ENCODE data around the gene PYY. TPM values are rescaled to one million over a fixed set of nuclear protein-coding genes. Genes with fewer than 3 reads are reported as not detected.

The PYY gene
- polyA plus RNA-seq, 6 donors from 2014 or later = not detected

Other genes starting within 250 kb of the PYY start
- not detected for gene SOST, start 195.1 kb downstream of the PYY start, polyA plus RNA-seq (ENCODE audit: low read depth in 6 of 6)
- 10 to 100 TPM in 1 of 6 donors, 1 to 10 TPM in 5; 1.7 to 10.5 (median 6.6) TPM for gene DUSP3, start 175.0 kb downstream of the PYY start, polyA plus RNA-seq (ENCODE audit: low read depth in 6 of 6)
- gene CFAP97D1, start 173.5 kb downstream of the PYY start, polyA plus RNA-seq (ENCODE audit: low read depth in 6 of 6) = not detected
- gene MPP3, start 120.8 kb downstream of the PYY start, polyA plus RNA-seq (ENCODE audit: low read depth in 6 of 6) = not detected
- not detected for gene CD300LG, start 106.8 kb downstream of the PYY start, polyA plus RNA-seq (ENCODE audit: low read depth in 6 of 6)
- gene MPP2, start 46.4 kb downstream of the PYY start, polyA plus RNA-seq (ENCODE audit: low read depth in 6 of 6) = under 1 TPM in 1 of 6 donors, not detected in 5; 0.18 TPM
- gene PPY, start 11.5 kb downstream of the PYY start, polyA plus RNA-seq (ENCODE audit: low read depth in 6 of 6) = not detected
- gene NAGS, start 50.7 kb upstream of the PYY start, polyA plus RNA-seq (ENCODE audit: low read depth in 6 of 6) = 1 to 10 TPM in 2 of 6 donors, under 1 TPM in 3, not detected in 1; 0.57 to 1.8 (median 0.90) TPM
- gene TMEM101, start 61.0 kb upstream of the PYY start, polyA plus RNA-seq (ENCODE audit: low read depth in 6 of 6) = 10 to 100 TPM; 25.7 to 34.2 (median 28.9) TPM
- gene LSM12, start 112.7 kb upstream of the PYY start, polyA plus RNA-seq (ENCODE audit: low read depth in 6 of 6) = 10 to 100 TPM; 48.1 to 99.0 (median 80.5) TPM
- 10 to 100 TPM; 19.2 to 28.0 (median 24.6) TPM for gene G6PC3, start 116.8 kb upstream of the PYY start, polyA plus RNA-seq (ENCODE audit: low read depth in 6 of 6)
- 10 to 100 TPM; 27.5 to 79.5 (median 41.2) TPM for gene HDAC5, start 169.7 kb upstream of the PYY start, polyA plus RNA-seq (ENCODE audit: low read depth in 6 of 6)
- 1 to 10 TPM in 3 of 6 donors, under 1 TPM in 2, not detected in 1; 0.63 to 1.4 (median 1.2) TPM for gene HROB, start 188.0 kb upstream of the PYY start, polyA plus RNA-seq (ENCODE audit: low read depth in 6 of 6)
- gene ASB16, start 216.8 kb upstream of the PYY start, polyA plus RNA-seq (ENCODE audit: low read depth in 6 of 6) = under 1 TPM in 4 of 6 donors, not detected in 2; 0.19 to 0.43 (median 0.31) TPM
- 10 to 100 TPM; 39.7 to 69.9 (median 44.8) TPM for gene TMUB2, start 233.0 kb upstream of the PYY start, polyA plus RNA-seq (ENCODE audit: low read depth in 6 of 6)
- 10 to 100 TPM in 3 of 6 donors, 1 to 10 TPM in 3; 6.6 to 14.4 (median 9.4) TPM for gene ATXN7L3, start 245.9 kb upstream of the PYY start, polyA plus RNA-seq (ENCODE audit: low read depth in 6 of 6)